GM12864 (cell line): ENCODE results near the gene ZFP36L2.
"Not testable (repeated sequence)": the region's sequence is repeated elsewhere in the genome, so short reads cannot be mapped to it uniquely, and the experiment has no call there.

Experiments
- DNase-seq: peaks from one replicate; pipeline ENCODE4 v3.0.0-alpha.2; 2011; ENCODE audit warnings: low read depth
- H3K4me3 ChIP-seq: 2 replicates; pipeline ENCODE4 v1.5.1; 2011; ENCODE audit warnings: mild to moderate bottlenecking, low read depth, low read length, control low read depth
- CTCF ChIP-seq: IDR thresholded peaks from 2 replicates; pipeline ENCODE4 v1.5.1; 2011; ENCODE audit warnings: low read depth, mild to moderate bottlenecking, moderate library complexity, low read length, control low read depth, inconsistent platforms; ENCODE audit errors: missing control alignments

Gene ZFP36L2

GRCh38 chr2:43191947-43192516 is 34.4 kb downstream of the ZFP36L2 start:
- H3K4me3 ChIP-seq: no peak overlapping the region
- DNase-seq: no peak

DNA sequence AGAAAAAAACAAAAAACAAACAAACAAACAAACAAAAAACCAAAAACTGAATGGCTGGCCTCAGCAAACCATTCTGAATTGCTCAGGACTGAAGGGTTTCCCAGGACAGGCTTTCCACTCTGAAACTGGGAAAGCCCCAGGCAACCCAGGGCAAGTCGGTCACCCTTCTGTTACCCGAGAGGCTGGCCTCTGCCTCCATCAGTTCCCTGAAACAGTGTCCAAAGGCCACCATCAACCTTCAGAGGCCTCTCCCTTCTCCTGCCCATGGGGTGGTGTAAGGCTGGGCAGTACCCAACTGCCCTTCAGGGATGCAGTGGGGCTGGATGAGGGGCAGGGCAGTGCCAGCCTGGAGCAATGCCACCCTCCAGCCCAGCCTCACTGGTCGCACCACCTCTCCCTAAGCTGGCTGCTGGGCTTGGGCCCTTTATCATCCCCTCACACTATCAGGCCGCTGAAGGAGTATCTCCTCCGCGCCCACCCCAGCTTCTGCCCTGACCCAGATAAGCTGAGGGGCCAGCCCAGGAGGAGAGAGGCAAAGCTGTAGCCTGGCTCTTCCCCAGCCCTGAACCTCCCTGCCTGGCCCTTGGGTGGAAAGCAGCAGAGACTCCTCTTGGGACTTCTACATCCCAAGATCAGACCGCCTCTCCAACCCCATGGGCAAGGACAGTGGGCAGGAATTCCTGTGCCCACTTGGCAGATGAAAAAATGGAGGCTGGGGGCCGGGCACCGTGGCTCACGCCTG is 35.9 kb downstream of the ZFP36L2 start:
- DNase-seq: no peak
- H3K4me3 ChIP-seq: no peak overlapping the region
- TF ChIP-seq CTCF: no peak

More at GRCh38 chr2:43191947-43192516, 34.4 kb downstream of the ZFP36L2 start:
- TF ChIP-seq CTCF: peak; percentile 53

GRCh38 chr2:43189861-43190260 is 36.5 kb downstream of the ZFP36L2 start:
- not testable (repeated sequence) for H3K4me3 ChIP-seq, DNase-seq

GRCh38 chr2:43188561-43189386 is 37.6 kb downstream of the ZFP36L2 start:
- TF ChIP-seq CTCF: no peak
- DNase-seq: no peak
- no peak overlapping the region for H3K4me3 ChIP-seq

- no peak overlapping the region for H3K4me3 ChIP-seq
- DNase-seq: no peak
- no peak for TF ChIP-seq CTCF
Observed at GRCh38 chr2:43186679-43187374, 39.6 kb downstream of the ZFP36L2 start.

DNA sequence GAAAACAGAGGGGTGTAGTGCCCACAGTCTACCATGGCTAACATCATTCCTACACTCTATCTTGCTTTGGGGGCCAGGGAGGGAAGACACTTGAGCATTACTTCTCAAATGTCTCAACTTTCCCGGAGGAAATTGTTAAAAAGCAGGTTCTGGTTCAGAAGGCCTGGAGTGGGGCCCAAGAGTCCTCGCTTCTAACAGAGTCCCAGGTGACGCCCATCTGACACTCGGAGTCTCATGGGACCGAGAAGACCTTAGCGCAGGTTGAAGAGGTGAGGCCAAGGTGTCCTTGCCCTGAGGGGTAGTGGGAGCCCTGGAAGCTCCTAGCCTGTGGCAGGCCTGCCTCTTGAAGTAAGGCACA is 40.1 kb downstream of the ZFP36L2 start:
- DNase-seq: no peak
- TF ChIP-seq CTCF: no peak
- H3K4me3 ChIP-seq: no peak overlapping the region

DNA sequence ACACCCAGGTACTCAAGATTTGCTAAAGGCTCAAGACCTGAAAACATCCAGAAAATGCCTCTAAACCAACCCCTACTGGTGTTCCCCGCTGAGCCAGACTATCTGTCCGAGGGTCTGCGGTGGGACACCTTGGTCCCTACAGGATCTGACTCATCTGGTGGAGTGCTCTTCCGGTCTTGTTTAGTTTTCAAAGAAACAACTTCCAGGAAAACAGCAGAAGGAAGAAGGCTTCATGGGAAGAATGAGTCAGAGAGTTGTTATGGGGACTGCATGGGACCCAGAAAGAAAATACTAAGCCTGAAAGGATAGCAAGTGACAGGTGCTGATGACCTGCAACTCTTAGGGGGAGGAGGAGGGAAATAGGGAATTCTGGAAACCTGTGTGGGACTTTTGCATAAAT is 41.3 kb downstream of the ZFP36L2 start:
- TF ChIP-seq CTCF: no peak
- H3K4me3 ChIP-seq: no peak overlapping the region
- no peak for DNase-seq
